A549 (cell line): ENCODE measurements around the gene CACNA1C. TPM values are rescaled to one million over a fixed set of nuclear protein-coding genes. Genes with fewer than 3 reads are reported as not detected.

Experiments
- ATAC-seq, 2 experiments: fragments of 200-7000 bp in 1 of 2; fragments of >200 bp in 1 of 2; cut with Nextera tagmentation in 1 of 2; cut with Tn5 transposase in 1 of 2; 3 replicates each; pipeline versions ENCODE4 v1.8.0 to v1.9.1; 2018 to 2020; ENCODE audit warnings: mild to moderate bottlenecking in 1 of 2, moderate library complexity in 1 of 2
- CTCF ChIA-PET: fragments of 300-600 bp; sonication (Branson Sonifier 250); formaldehyde crosslinking; extraction: SDS; loops from one replicate; lab custom pipeline; 2021; ENCODE audit warnings: antibody characterized with exemption, inconsistent platforms; lab: Yijun Ruan, JAX
- POLR2A ChIA-PET: fragments of 350-600 bp; formaldehyde crosslinking; extraction: SDS; loops from one replicate; lab custom pipeline; 2021; ENCODE audit warnings: antibody characterized with exemption, inconsistent platforms; lab: Yijun Ruan, JAX
- DNase-seq, 2 experiments: peaks; one replicate each; pipeline versions ENCODE4 v3.0.0 to v3.0.0-alpha.2; 2011 to 2016; ENCODE audit warnings: low read depth in 1 of 2, low spot score in 1 of 2
- FAIRE-seq: peaks from 2 replicates; lab custom pipeline; 2011; peaks lifted over from hg19 to GRCh38; lab: Jason Lieb, UNC
- H3K27ac ChIP-seq, 2 experiments: fragments of >200 bp; sonication (Bioruptor Twin); formaldehyde crosslinking; 3 replicates each; pipeline ENCODE4 v1.5.1; 2016 to 2017
- H3K4me1 ChIP-seq: fragments of >200 bp; sonication (Bioruptor Twin); formaldehyde crosslinking; 3 replicates; pipeline ENCODE4 v1.6.1; 2016
- H3K4me2 ChIP-seq: fragments of >200 bp; sonication (Bioruptor Twin); formaldehyde crosslinking; 3 replicates; pipeline ENCODE4 v1.6.1; 2016
- H3K4me3 ChIP-seq: fragments of >200 bp; sonication (Bioruptor Twin); formaldehyde crosslinking; 3 replicates; pipeline ENCODE4 v1.5.1; 2016
- H3K9me3 ChIP-seq: fragments of >200 bp; sonication (Bioruptor Twin); formaldehyde crosslinking; 3 replicates; pipeline ENCODE4 v1.6.1; 2016
- ATOH8 ChIP-seq: fragments of 250-450 bp; sonication (Bioruptor Pico); IDR thresholded peaks from 2 replicates; pipeline ENCODE4 v1.5.0; 2020; ENCODE audit warnings: low read depth, mild to moderate bottlenecking, moderate library complexity
- BHLHE40 ChIP-seq: IDR thresholded peaks from 2 replicates; pipeline ENCODE4 v1.6.1; 2012; ENCODE audit warnings: low read depth, low read length, inconsistent platforms
- CBX8 ChIP-seq: fragments of 200-600 bp; sonication (generic); IDR thresholded peaks from 2 replicates; pipeline ENCODE4 v1.6.1; 2016
- CHD2 ChIP-seq: fragments of 150-350 bp; IDR thresholded peaks from 2 replicates; pipeline ENCODE4 v1.6.1; 2014; ENCODE audit warnings: low read length; ENCODE audit not compliant: partially characterized antibody
- GATA3 ChIP-seq: IDR thresholded peaks from 2 replicates; pipeline ENCODE4 v1.6.1; 2012; ENCODE audit warnings: borderline replicate concordance
- HEYL ChIP-seq: fragments of 250-450 bp; sonication (Bioruptor Pico); IDR thresholded peaks from 2 replicates; pipeline ENCODE4 v1.8.0; 2021; ENCODE audit warnings: mild to moderate bottlenecking, moderate library complexity
- HOXA7 ChIP-seq: fragments of 250-450 bp; sonication (Bioruptor Pico); IDR thresholded peaks from 2 replicates; pipeline ENCODE4 v1.5.0; 2020; ENCODE audit warnings: mild to moderate bottlenecking, moderate library complexity
- HOXB5 ChIP-seq: fragments of 250-450 bp; sonication (Bioruptor Pico); IDR thresholded peaks from 2 replicates; pipeline ENCODE4 v1.5.0; 2020; ENCODE audit warnings: mild to moderate bottlenecking, moderate library complexity
- KDM1A ChIP-seq: fragments of 200-600 bp; sonication (generic); IDR thresholded peaks from 2 replicates; pipeline ENCODE4 v1.6.1; 2016; ENCODE audit warnings: low read depth, mild to moderate bottlenecking
- MAFK ChIP-seq: fragments of 450-650 bp; IDR thresholded peaks from 2 replicates; pipeline ENCODE4 v1.6.1; 2014; ENCODE audit not compliant: partially characterized antibody
- MAZ ChIP-seq: fragments of 150-350 bp; IDR thresholded peaks from 2 replicates; pipeline ENCODE4 v1.6.1; 2014; ENCODE audit warnings: antibody characterized with exemption, low read depth, low read length, borderline replicate concordance
- MYC ChIP-seq: IDR thresholded peaks from 2 replicates; pipeline ENCODE4 v1.6.1; 2012; ENCODE audit warnings: mild to moderate bottlenecking, inconsistent platforms, low read length, improper control_type of control experiment, borderline replicate concordance
- NPAS2 ChIP-seq: fragments of 250-450 bp; sonication (Bioruptor Pico); IDR thresholded peaks from 2 replicates; pipeline ENCODE4 v1.8.0; 2022; ENCODE audit warnings: mild to moderate bottlenecking, moderate library complexity, borderline replicate concordance
- PHF8 ChIP-seq: fragments of 200-600 bp; sonication (generic); IDR thresholded peaks from 2 replicates; pipeline ENCODE4 v1.6.1; 2016; ENCODE audit warnings: low read depth, mild to moderate bottlenecking, antibody characterized with exemption, moderate library complexity, borderline replicate concordance
- POLR2A ChIP-seq: IDR thresholded peaks from 2 replicates; pipeline ENCODE4 v1.6.1; 2012; ENCODE audit warnings: mild to moderate bottlenecking, low read length
- POLR2AphosphoS2 ChIP-seq: conservative IDR thresholded peaks from 2 replicates; pipeline ENCODE4 v1.6.1; 2012; ENCODE audit warnings: low read length, improper control_type of control experiment, inconsistent platforms
- RAD21 ChIP-seq, 2 experiments: fragments of >200 bp in 1 of 2; sonication (Bioruptor Twin) in 1 of 2; formaldehyde crosslinking in 1 of 2; IDR thresholded peaks in 1 of 2; conservative IDR thresholded peaks in 1 of 2; 2 replicates in 1 of 2; 3 replicates in 1 of 2; pipeline ENCODE4 v1.6.1; 2012 to 2018; ENCODE audit warnings: inconsistent platforms in 1 of 2
- RCOR1 ChIP-seq: fragments of 150-350 bp; IDR thresholded peaks from 2 replicates; pipeline ENCODE4 v1.6.1; 2014; ENCODE audit warnings: antibody characterized with exemption, low read length, low read depth
- RFX5 ChIP-seq: fragments of 450-650 bp; IDR thresholded peaks from 2 replicates; pipeline ENCODE4 v1.7.1; 2014; ENCODE audit warnings: antibody characterized with exemption, mild to moderate bottlenecking, moderate library complexity
- RNF2 ChIP-seq: fragments of 200-600 bp; sonication (generic); IDR thresholded peaks from 2 replicates; pipeline ENCODE4 v1.6.1; 2016; ENCODE audit warnings: low read depth, mild to moderate bottlenecking, antibody characterized with exemption, moderate library complexity, borderline replicate concordance
- SMC3 ChIP-seq: fragments of >200 bp; sonication (Bioruptor Twin); formaldehyde crosslinking; IDR thresholded peaks from 3 replicates; pipeline ENCODE4 v1.6.1; 2018; ENCODE audit warnings: inconsistent platforms
- TFCP2L1 ChIP-seq: fragments of 250-450 bp; sonication (Bioruptor Pico); IDR thresholded peaks from 2 replicates; pipeline ENCODE4 v1.5.0; 2021; ENCODE audit warnings: mild to moderate bottlenecking
- USF2 ChIP-seq: fragments of 450-650 bp; IDR thresholded peaks from 2 replicates; pipeline ENCODE4 v1.6.1; 2014; ENCODE audit warnings: antibody characterized with exemption
- ZC3H11A ChIP-seq: fragments of 450-650 bp; IDR thresholded peaks from 2 replicates; pipeline ENCODE4 v1.6.1; 2014; ENCODE audit warnings: antibody characterized with exemption, mild to moderate bottlenecking
- ZSCAN20 ChIP-seq: fragments of 250-450 bp; sonication (Bioruptor Pico); IDR thresholded peaks from 2 replicates; pipeline ENCODE4 v1.8.0; 2022; ENCODE audit warnings: mild to moderate bottlenecking, moderate library complexity
- WGBS: methylation state at CpG from one replicate; pipeline ENCODE4 v1.1.6; 2017; ENCODE audit errors: missing lambda C conversion rate; 5-methylcytosine and 5-hydroxymethylcytosine counted together
- polyA plus RNA-seq, 4 experiments: library from polyadenylated mRNA; depleted of rRNA in 3 of 4; stranded (reverse); fragments of >200 nt; fragmentation: RNase III in 1 of 4; extraction: RNeasy Plus Mini Kit Qiagen cat#74134 plus additional on column Dnase treatment in 1 of 4; gene quantifications; 2 replicates in 3 of 4; 3 replicates in 1 of 4; pipeline ENCODE4 v1.2.3, GENCODE V29; 2011 to 2017
- TF ChIP-seq, protein P1 (sequence below): fragments of 150-350 bp; IDR thresholded peaks from 2 replicates; pipeline ENCODE4 v1.6.1; 2014; ENCODE audit warnings: low read depth, mild to moderate bottlenecking, low read length
- TF ChIP-seq, protein P2 (sequence below): fragments of >200 bp; sonication (Bioruptor Twin); formaldehyde crosslinking; IDR thresholded peaks from 2 replicates; pipeline ENCODE4 v1.6.1; 2016
- TF ChIP-seq, protein P3 (sequence below): fragments of >200 bp; sonication (Bioruptor Twin); formaldehyde crosslinking; IDR thresholded peaks from 3 replicates; pipeline ENCODE4 v1.5.1; 2016
- TF ChIP-seq, protein P4 (sequence below): fragments of 250-450 bp; sonication (Bioruptor Pico); IDR thresholded peaks from 2 replicates; pipeline ENCODE4 v1.5.0; 2021; ENCODE audit warnings: mild to moderate bottlenecking, moderate library complexity, borderline replicate concordance
- TF ChIP-seq, protein P5 (sequence below): fragments of >200 bp; sonication (Bioruptor Twin); formaldehyde crosslinking; IDR thresholded peaks from 3 replicates; pipeline ENCODE4 v1.6.1; 2016

CACNA1C gene
- polyA plus RNA-seq, 2 of the 4 experiments (the other 2 are of a cell fraction) = not detected

DNA sequence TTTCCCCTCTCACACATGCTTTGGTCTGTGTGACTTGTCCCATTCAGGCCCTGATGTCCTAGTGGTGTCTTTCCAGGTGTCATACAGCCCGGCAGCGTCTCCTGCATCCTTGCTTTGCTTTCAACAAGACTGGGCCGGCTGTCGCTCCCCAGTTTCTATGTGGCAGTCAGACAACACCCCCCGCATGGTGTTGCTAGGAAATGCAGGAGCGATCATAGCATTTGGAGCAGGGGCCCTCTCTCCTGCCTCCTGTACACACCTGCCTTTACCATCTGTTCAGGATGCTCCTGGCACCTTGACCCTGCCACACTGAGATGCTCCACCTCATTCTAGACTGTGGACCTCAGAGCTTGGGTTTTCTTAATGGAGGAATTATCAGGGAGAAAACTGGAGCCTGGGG lies 29.5 kb downstream of the CACNA1C start:
- TF ChIP-seq SMC3 (no peak), ZC3H11A (no peak), POLR2A (no peak), POLR2AphosphoS2 (no peak), USF2 (no peak), RNF2 (no peak), ATOH8 (no peak), HEYL (CRISPR knock-in tag) (no peak), CBX8 (no peak), HOXB5 (CRISPR knock-in tag) (no peak), BHLHE40 (no peak), PHF8 (no peak), RAD21 (conservative IDR thresholded peaks at IDR 0.05 in 1 of 2, IDR thresholded peaks at IDR 0.05 in 1 of 2) (no peak), MAFK (no peak), ZSCAN20 (CRISPR knock-in tag) (no peak), NPAS2 (CRISPR knock-in tag) (no peak), RFX5 (no peak)
- TF ChIP-seq, protein P1, sequence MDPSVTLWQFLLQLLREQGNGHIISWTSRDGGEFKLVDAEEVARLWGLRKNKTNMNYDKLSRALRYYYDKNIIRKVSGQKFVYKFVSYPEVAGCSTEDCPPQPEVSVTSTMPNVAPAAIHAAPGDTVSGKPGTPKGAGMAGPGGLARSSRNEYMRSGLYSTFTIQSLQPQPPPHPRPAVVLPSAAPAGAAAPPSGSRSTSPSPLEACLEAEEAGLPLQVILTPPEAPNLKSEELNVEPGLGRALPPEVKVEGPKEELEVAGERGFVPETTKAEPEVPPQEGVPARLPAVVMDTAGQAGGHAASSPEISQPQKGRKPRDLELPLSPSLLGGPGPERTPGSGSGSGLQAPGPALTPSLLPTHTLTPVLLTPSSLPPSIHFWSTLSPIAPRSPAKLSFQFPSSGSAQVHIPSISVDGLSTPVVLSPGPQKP = no peak
- TF ChIP-seq, protein P2, sequence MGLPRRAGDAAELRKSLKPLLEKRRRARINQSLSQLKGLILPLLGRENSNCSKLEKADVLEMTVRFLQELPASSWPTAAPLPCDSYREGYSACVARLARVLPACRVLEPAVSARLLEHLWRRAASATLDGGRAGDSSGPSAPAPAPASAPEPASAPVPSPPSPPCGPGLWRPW = no peak
- TF ChIP-seq, protein P3, sequence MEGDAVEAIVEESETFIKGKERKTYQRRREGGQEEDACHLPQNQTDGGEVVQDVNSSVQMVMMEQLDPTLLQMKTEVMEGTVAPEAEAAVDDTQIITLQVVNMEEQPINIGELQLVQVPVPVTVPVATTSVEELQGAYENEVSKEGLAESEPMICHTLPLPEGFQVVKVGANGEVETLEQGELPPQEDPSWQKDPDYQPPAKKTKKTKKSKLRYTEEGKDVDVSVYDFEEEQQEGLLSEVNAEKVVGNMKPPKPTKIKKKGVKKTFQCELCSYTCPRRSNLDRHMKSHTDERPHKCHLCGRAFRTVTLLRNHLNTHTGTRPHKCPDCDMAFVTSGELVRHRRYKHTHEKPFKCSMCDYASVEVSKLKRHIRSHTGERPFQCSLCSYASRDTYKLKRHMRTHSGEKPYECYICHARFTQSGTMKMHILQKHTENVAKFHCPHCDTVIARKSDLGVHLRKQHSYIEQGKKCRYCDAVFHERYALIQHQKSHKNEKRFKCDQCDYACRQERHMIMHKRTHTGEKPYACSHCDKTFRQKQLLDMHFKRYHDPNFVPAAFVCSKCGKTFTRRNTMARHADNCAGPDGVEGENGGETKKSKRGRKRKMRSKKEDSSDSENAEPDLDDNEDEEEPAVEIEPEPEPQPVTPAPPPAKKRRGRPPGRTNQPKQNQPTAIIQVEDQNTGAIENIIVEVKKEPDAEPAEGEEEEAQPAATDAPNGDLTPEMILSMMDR = no peak
- no peak for DNase-seq
- Histone ChIP-seq H3K4me2 (no peak overlapping the region), H3K4me3 (no peak overlapping the region), H3K27ac (no peak overlapping the region), H3K9me3 (peaks cover 5% of the 10 kb centered on the region; the same call in 2 of the 3 replicates), H3K4me1 (no peaks in the 10 kb centered on the region)
- no peak for FAIRE-seq
- ChIA-PET CTCF (no interaction called here), POLR2A (no interaction called here)
- 20% methylated on average over 5 of the region's 6 CpGs for WGBS
- ATAC-seq = no peak

DNA sequence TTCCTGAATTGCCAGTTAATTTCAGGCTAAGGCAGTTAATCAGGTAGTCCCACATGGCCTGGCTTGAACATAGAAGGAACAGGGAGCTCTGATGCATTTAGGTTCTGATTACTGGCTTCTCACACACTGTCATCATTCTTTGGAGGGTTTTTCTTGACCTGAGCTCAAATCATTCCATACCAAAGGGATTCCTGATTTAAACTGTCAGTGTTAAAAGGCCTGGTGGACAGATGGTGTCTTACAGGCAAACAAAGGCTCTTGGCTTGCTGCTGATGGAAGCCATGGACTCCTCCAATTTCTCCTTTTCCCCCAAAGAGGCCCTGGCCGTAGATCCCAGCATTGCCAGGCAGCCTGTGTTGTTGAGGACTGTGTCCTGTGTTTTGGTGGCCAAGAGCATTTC lies 30.2 kb downstream of the CACNA1C start:
- Histone ChIP-seq H3K4me3 (no peak overlapping the region), H3K4me2 (no peak overlapping the region), H3K4me1 (no peaks in the 10 kb centered on the region), H3K27ac (no peak overlapping the region), H3K9me3 (peaks cover 5% of the 10 kb centered on the region; the same call in 2 of the 3 replicates)
- ChIA-PET POLR2A (no interaction called here), CTCF (no interaction called here)
- FAIRE-seq (no peak), ATAC-seq (no peak), DNase-seq (no peak)
- 13% methylated on average over 1 of the region's 1 CpG for WGBS
- TF ChIP-seq HOXA7 (CRISPR knock-in tag) = no peak
- TF ChIP-seq KDM1A = no peak
- TF ChIP-seq MYC = no peak
- no peak for TF ChIP-seq RCOR1
- no peak for TF ChIP-seq MAZ
- TF ChIP-seq PHF8 = no peak
- no peak for TF ChIP-seq TFCP2L1 (CRISPR knock-in tag)
- no peak for TF ChIP-seq HOXB5 (CRISPR knock-in tag)
- TF ChIP-seq, protein P1 = no peak
- TF ChIP-seq, protein P4, sequence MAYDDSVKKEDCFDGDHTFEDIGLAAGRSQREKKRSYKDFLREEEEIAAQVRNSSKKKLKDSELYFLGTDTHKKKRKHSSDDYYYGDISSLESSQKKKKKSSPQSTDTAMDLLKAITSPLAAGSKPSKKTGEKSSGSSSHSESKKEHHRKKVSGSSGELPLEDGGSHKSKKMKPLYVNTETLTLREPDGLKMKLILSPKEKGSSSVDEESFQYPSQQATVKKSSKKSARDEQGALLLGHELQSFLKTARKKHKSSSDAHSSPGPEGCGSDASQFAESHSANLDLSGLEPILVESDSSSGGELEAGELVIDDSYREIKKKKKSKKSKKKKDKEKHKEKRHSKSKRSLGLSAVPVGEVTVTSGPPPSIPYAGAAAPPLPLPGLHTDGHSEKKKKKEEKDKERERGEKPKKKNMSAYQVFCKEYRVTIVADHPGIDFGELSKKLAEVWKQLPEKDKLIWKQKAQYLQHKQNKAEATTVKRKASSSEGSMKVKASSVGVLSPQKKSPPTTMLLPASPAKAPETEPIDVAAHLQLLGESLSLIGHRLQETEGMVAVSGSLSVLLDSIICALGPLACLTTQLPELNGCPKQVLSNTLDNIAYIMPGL = no peak
- TF ChIP-seq, protein P5, sequence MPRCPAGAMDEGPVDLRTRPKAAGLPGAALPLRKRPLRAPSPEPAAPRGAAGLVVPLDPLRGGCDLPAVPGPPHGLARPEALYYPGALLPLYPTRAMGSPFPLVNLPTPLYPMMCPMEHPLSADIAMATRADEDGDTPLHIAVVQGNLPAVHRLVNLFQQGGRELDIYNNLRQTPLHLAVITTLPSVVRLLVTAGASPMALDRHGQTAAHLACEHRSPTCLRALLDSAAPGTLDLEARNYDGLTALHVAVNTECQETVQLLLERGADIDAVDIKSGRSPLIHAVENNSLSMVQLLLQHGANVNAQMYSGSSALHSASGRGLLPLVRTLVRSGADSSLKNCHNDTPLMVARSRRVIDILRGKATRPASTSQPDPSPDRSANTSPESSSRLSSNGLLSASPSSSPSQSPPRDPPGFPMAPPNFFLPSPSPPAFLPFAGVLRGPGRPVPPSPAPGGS = no peak
- TF ChIP-seq CHD2 = no peak
- no peak for TF ChIP-seq GATA3
